HepG2 (cell line): ENCODE data around the gene IL32. TPM values are rescaled to one million over a fixed set of nuclear protein-coding genes. Genes with fewer than 3 reads are reported as not detected.

Experiments used
- ATM ChIP-seq: fragments of 450-650 bp; IDR thresholded peaks from 2 replicates; pipeline ENCODE4 v1.7.1; 2017; ENCODE audit warnings: mild to moderate bottlenecking, borderline replicate concordance
- BHLHE40 ChIP-seq: IDR thresholded peaks from 2 replicates; pipeline ENCODE4 v1.6.1; 2011; ENCODE audit warnings: low read length, improper control_type of control experiment
- CCAR2 ChIP-seq: fragments of 200-400 bp; formaldehyde crosslinking; optimal IDR thresholded peaks from 2 replicates; pipeline ENCODE3; 2018; ENCODE audit warnings: low read depth, mild to moderate bottlenecking, low read length, moderate library complexity
- FOXC1 ChIP-seq: sonication (generic); formaldehyde crosslinking; IDR thresholded peaks from 2 replicates; pipeline ENCODE4 v1.8.0; 2022; ENCODE audit warnings: mild to moderate bottlenecking, missing genetic modification reagents, borderline replicate concordance
- KAT2B ChIP-seq: fragments of 150-350 bp; IDR thresholded peaks from 2 replicates; pipeline ENCODE4 v1.6.1; 2014; ENCODE audit warnings: low read depth, low read length, borderline replicate concordance
- MYC ChIP-seq: sonication (generic); formaldehyde crosslinking; IDR thresholded peaks from 2 replicates; pipeline ENCODE4 v1.9.0; 2021; ENCODE audit warnings: missing genetic modification reagents, borderline replicate concordance
- NFE2L1 ChIP-seq: sonication (generic); formaldehyde crosslinking; IDR thresholded peaks from 2 replicates; pipeline ENCODE4 v1.4.0; 2020; ENCODE audit warnings: missing genetic modification reagents, mild to moderate bottlenecking, borderline replicate concordance
- NFKB2 ChIP-seq: sonication (generic); formaldehyde crosslinking; IDR thresholded peaks from 2 replicates; pipeline ENCODE4 v1.4.0; 2020; ENCODE audit warnings: missing genetic modification reagents, borderline replicate concordance
- SCMH1 ChIP-seq: sonication (generic); formaldehyde crosslinking; IDR thresholded peaks from 2 replicates; pipeline ENCODE4 v1.9.0; 2021; ENCODE audit warnings: missing genetic modification reagents, mild to moderate bottlenecking, borderline replicate concordance
- SMYD3 ChIP-seq: sonication (generic); formaldehyde crosslinking; IDR thresholded peaks from 2 replicates; pipeline ENCODE4 v1.8.1; 2023; ENCODE audit warnings: mild to moderate bottlenecking, missing genetic modification reagents
- TARDBP ChIP-seq: sonication (generic); formaldehyde crosslinking; IDR thresholded peaks from 2 replicates; pipeline ENCODE4 v1.8.0; 2022; ENCODE audit warnings: mild to moderate bottlenecking, missing genetic modification reagents
- TBX3 ChIP-seq: fragments of 450-650 bp; IDR thresholded peaks from 2 replicates; pipeline ENCODE4 v1.6.1; 2017; ENCODE audit warnings: antibody characterized with exemption, mild to moderate bottlenecking, inconsistent platforms, borderline replicate concordance
- U2AF2 ChIP-seq: fragments of 200-400 bp; formaldehyde crosslinking; IDR thresholded peaks from 2 replicates; pipeline ENCODE4 v1.6.1; 2017; ENCODE audit warnings: low read depth, mild to moderate bottlenecking, low read length
- ZFP36 ChIP-seq: fragments of 150-350 bp; IDR thresholded peaks from 2 replicates; pipeline ENCODE4 v1.6.1; 2018; ENCODE audit warnings: borderline replicate concordance, low read length, low read depth; ENCODE audit not compliant: partially characterized antibody
- ZFP82 ChIP-seq: sonication (generic); formaldehyde crosslinking; IDR thresholded peaks from 2 replicates; pipeline ENCODE4 v1.5.1; 2020; ENCODE audit warnings: mild to moderate bottlenecking, missing genetic modification reagents, borderline replicate concordance
- ZNF460 ChIP-seq: sonication (generic); formaldehyde crosslinking; IDR thresholded peaks from 2 replicates; pipeline ENCODE4 v1.5.1; 2020; ENCODE audit warnings: missing genetic modification reagents, mild to moderate bottlenecking, borderline replicate concordance
- ZNF564 ChIP-seq: sonication (generic); formaldehyde crosslinking; IDR thresholded peaks from 2 replicates; pipeline ENCODE4 v1.8.1; 2023; ENCODE audit warnings: mild to moderate bottlenecking, missing genetic modification reagents
- ZNF639 ChIP-seq: conservative IDR thresholded peaks from 2 replicates; pipeline ENCODE4 v1.6.1; 2018; ENCODE audit warnings: missing genetic modification reagents
- ZNF670 ChIP-seq: sonication (generic); formaldehyde crosslinking; IDR thresholded peaks from 2 replicates; pipeline ENCODE4 v1.8.0; 2022; ENCODE audit warnings: mild to moderate bottlenecking, missing genetic modification reagents, borderline replicate concordance
- ZNF775 ChIP-seq: sonication (generic); formaldehyde crosslinking; IDR thresholded peaks from 2 replicates; pipeline ENCODE4 v1.4.0; 2020; ENCODE audit warnings: missing genetic modification reagents, mild to moderate bottlenecking, moderate library complexity, borderline replicate concordance
- ZSCAN31 ChIP-seq: sonication (generic); formaldehyde crosslinking; IDR thresholded peaks from 2 replicates; pipeline ENCODE4 v1.5.0; 2020; ENCODE audit warnings: low read depth, mild to moderate bottlenecking, missing genetic modification reagents
- polyA plus RNA-seq, 8 experiments: library from polyadenylated mRNA; depleted of rRNA in 3 of 8; stranded (reverse) in 7 of 8; unstranded in 1 of 8; fragments of >200 nt; fragmentation: Illumina TruSeq in 4 of 8; extraction: Trizol in 4 of 8; gene quantifications; 2 replicates each; pipeline versions ENCODE4 v1.2.1 to v1.2.3, GENCODE V29; 2011 to 2016; ENCODE audit warnings: low read depth in 4 of 8, missing spikeins in 1 of 8, mixed read lengths in 1 of 8; ENCODE audit not compliant: insufficient read depth in 1 of 8
- total RNA-seq, 5 experiments: library from RNA; depleted of rRNA; stranded (reverse); fragments of >200 nt; fragmentation: Illumina TruSeq; extraction: Trizol; gene quantifications; 2 replicates each; pipeline ENCODE4 v1.2.3, GENCODE V29; 2016; ENCODE audit warnings: low read depth in 1 of 5
- TF ChIP-seq, protein P1 (sequence below): sonication (generic); formaldehyde crosslinking; IDR thresholded peaks from 2 replicates; pipeline ENCODE4 v1.4.0; 2020; ENCODE audit warnings: missing genetic modification reagents, borderline replicate concordance
- TF ChIP-seq, protein P2 (sequence below): sonication (generic); formaldehyde crosslinking; IDR thresholded peaks from 2 replicates; pipeline ENCODE4 v1.4.0; 2020; ENCODE audit warnings: missing genetic modification reagents; ENCODE audit errors: not compliant biosample characterization

IL32 gene
- total and polyA plus RNA-seq, 2 of the 13 experiments (the other 11 are each of a cell fraction or from before 2014, with no cell fraction given): 115 to 165 TPM

DNA sequence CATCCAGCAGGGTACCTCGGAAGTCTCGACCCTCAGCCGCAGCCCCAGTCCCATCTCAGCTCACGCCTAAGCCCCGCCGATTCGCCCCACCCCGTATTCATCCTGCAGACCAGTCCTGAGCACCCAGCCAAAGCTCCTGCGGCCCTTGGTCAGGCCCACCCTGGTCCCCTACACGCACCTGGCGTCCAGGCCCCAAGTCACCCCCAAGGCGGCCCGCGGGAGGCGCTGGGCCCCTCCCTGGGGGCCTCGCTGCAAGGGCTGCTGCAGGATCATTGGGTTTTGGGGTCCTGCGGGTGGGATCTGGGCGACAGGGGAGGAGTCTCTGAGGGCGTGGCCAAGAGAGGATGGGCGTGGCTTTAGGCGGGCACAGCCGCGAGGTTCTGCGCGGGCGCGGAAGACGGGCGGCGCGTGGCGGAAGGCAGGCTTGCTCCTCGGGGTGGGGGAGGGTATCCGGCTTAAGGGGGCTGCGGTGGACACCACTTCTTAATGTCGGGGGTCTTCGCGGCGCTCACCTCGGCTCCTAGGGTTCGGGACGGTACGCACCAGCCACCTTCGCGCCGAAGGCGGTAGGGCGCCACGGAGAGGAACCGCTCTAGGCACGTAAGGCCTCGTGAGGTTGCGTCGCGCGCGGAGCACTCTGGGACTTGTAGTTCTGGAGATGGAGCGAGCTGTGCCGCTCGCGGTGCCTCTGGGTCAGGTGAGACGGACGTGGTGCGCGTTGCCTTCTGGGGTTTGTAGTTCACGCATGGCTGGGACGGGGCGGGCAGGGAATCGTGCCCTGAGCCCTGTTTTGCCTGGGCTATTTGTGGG, 41.6 kb upstream of the IL32 start, which contains the start of the genes HCFC1R1 and THOC6 (continued):
- TF ChIP-seq, protein P1, sequence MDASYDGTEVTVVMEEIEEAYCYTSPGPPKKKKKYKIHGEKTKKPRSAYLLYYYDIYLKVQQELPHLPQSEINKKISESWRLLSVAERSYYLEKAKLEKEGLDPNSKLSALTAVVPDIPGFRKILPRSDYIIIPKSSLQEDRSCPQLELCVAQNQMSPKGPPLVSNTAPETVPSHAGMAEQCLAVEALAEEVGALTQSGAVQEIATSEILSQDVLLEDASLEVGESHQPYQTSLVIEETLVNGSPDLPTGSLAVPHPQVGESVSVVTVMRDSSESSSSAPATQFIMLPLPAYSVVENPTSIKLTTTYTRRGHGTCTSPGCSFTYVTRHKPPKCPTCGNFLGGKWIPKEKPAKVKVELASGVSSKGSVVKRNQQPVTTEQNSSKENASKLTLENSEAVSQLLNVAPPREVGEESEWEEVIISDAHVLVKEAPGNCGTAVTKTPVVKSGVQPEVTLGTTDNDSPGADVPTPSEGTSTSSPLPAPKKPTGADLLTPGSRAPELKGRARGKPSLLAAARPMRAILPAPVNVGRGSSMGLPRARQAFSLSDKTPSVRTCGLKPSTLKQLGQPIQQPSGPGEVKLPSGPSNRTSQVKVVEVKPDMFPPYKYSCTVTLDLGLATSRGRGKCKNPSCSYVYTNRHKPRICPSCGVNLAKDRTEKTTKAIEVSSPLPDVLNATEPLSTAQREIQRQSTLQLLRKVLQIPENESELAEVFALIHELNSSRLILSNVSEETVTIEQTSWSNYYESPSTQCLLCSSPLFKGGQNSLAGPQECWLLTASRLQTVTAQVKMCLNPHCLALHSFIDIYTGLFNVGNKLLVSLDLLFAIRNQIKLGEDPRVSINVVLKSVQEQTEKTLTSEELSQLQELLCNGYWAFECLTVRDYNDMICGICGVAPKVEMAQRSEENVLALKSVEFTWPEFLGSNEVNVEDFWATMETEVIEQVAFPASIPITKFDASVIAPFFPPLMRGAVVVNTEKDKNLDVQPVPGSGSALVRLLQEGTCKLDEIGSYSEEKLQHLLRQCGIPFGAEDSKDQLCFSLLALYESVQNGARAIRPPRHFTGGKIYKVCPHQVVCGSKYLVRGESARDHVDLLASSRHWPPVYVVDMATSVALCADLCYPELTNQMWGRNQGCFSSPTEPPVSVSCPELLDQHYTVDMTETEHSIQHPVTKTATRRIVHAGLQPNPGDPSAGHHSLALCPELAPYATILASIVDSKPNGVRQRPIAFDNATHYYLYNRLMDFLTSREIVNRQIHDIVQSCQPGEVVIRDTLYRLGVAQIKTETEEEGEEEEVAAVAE (CRISPR knock-in tag): peak; percentile 80; the same call in 1 of the 2 replicates
- TF ChIP-seq MYC (CRISPR knock-in tag) (peak; percentile 95), ZNF639 (CRISPR knock-in tag) (peak; percentile 59; the same call in 1 of the 2 replicates), KAT2B (no peak), SCMH1 (CRISPR knock-in tag) (no peak), ZSCAN31 (peak; percentile 83; the same call in 1 of the 2 replicates), TARDBP (CRISPR knock-in tag) (peak; percentile 97), CCAR2 (no peak), ATM (no peak), BHLHE40 (peak; percentile 70), SMYD3 (peak; percentile 92), ZNF775 (CRISPR knock-in tag) (peak; percentile 21; the same call in 1 of the 2 replicates), ZNF460 (no peak), ZNF670 (CRISPR knock-in tag) (0 out of 2 replicates have a peak, but pooled peaks have one; percentile 55), TBX3 (no peak), ZNF564 (CRISPR knock-in tag) (peak; percentile 49; the same call in 1 of the 2 replicates), ZFP82 (CRISPR knock-in tag) (0 out of 2 replicates have a peak, but pooled peaks have one; percentile 23), ZFP36 (no peak), NFE2L1 (CRISPR knock-in tag) (no peak), NFKB2 (CRISPR knock-in tag) (peak; percentile 61; the same call in 1 of the 2 replicates), U2AF2 (no peak), FOXC1 (peak; percentile 34; the same call in 1 of the 2 replicates)
- TF ChIP-seq, protein P2, sequence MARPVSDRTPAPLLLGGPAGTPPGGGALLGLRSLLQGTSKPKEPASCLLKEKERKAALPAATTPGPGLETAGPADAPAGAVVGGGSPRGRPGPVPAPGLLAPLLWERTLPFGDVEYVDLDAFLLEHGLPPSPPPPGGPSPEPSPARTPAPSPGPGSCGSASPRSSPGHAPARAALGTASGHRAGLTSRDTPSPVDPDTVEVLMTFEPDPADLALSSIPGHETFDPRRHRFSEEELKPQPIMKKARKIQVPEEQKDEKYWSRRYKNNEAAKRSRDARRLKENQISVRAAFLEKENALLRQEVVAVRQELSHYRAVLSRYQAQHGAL (CRISPR knock-in tag): no peak
